HEK293 (cell line): ENCODE data around the gene KPTN.

Experiments
- AEBP2 ChIP-seq: fragments of 450-650 bp; formaldehyde crosslinking; IDR thresholded peaks from 2 replicates; pipeline ENCODE4 v1.5.1; 2016; ENCODE audit warnings: missing biosample characterization, missing genetic modification characterization, borderline replicate concordance
- BCL11A ChIP-seq: fragments of 450-650 bp; formaldehyde crosslinking; IDR thresholded peaks from 2 replicates; pipeline ENCODE4 v1.5.1; 2016; ENCODE audit warnings: low read depth, missing biosample characterization, missing genetic modification characterization
- BCL11B ChIP-seq: fragments of 450-650 bp; formaldehyde crosslinking; IDR thresholded peaks from 2 replicates; pipeline ENCODE4 v1.5.1; 2016; ENCODE audit warnings: low read depth, missing biosample characterization, missing genetic modification characterization
- EGR2 ChIP-seq: fragments of 450-650 bp; formaldehyde crosslinking; IDR thresholded peaks from 2 replicates; pipeline ENCODE4 v1.5.1; 2016; ENCODE audit warnings: low read depth, missing biosample characterization, missing genetic modification characterization
- GLIS2 ChIP-seq: fragments of 450-650 bp; formaldehyde crosslinking; IDR thresholded peaks from 2 replicates; pipeline ENCODE4 v1.5.1; 2016; ENCODE audit warnings: missing biosample characterization, missing genetic modification characterization
- HIC1 ChIP-seq: fragments of 450-650 bp; formaldehyde crosslinking; IDR thresholded peaks from 2 replicates; pipeline ENCODE4 v1.5.1; 2016; ENCODE audit warnings: missing biosample characterization, missing genetic modification characterization
- KLF7 ChIP-seq: fragments of 450-650 bp; formaldehyde crosslinking; IDR thresholded peaks from 2 replicates; pipeline ENCODE4 v1.5.1; 2016; ENCODE audit warnings: missing biosample characterization, missing genetic modification characterization, borderline replicate concordance
- KLF9 ChIP-seq: fragments of 450-650 bp; formaldehyde crosslinking; IDR thresholded peaks from 2 replicates; pipeline ENCODE4 v1.5.1; 2016; ENCODE audit warnings: missing biosample characterization, missing genetic modification characterization, low read depth
- PRDM1 ChIP-seq: fragments of 450-650 bp; formaldehyde crosslinking; IDR thresholded peaks from 2 replicates; pipeline ENCODE4; 2016; ENCODE audit warnings: missing biosample characterization, missing genetic modification characterization
- SETDB1 ChIP-seq: IDR thresholded peaks from one replicate; pipeline ENCODE4 v1.6.1; 2017; ENCODE audit warnings: mild to moderate bottlenecking, low read length, moderate library complexity, mixed read lengths; ENCODE audit not compliant: insufficient read length
- SP2 ChIP-seq: fragments of 450-650 bp; formaldehyde crosslinking; IDR thresholded peaks from 2 replicates; pipeline ENCODE4 v1.5.1; 2016; ENCODE audit warnings: missing biosample characterization, missing genetic modification characterization
- WT1 ChIP-seq: fragments of 450-650 bp; formaldehyde crosslinking; IDR thresholded peaks from 2 replicates; pipeline ENCODE4 v1.5.1; 2016; ENCODE audit warnings: missing biosample characterization, missing genetic modification characterization
- ZFHX2 ChIP-seq: fragments of 450-650 bp; formaldehyde crosslinking; conservative IDR thresholded peaks from 2 replicates; pipeline ENCODE4 v1.5.1; 2016; ENCODE audit warnings: missing biosample characterization, missing genetic modification characterization
- ZNF174 ChIP-seq: fragments of 450-650 bp; formaldehyde crosslinking; IDR thresholded peaks from 2 replicates; pipeline ENCODE4 v1.5.0; 2017; ENCODE audit warnings: missing biosample characterization, mild to moderate bottlenecking, missing genetic modification characterization
- ZNF26 ChIP-seq: fragments of 450-650 bp; formaldehyde crosslinking; IDR thresholded peaks from 2 replicates; pipeline ENCODE4 v1.5.1; 2016; ENCODE audit warnings: missing biosample characterization, missing genetic modification characterization
- ZNF280C ChIP-seq: fragments of 450-650 bp; formaldehyde crosslinking; IDR thresholded peaks from 2 replicates; pipeline ENCODE4 v1.5.1; 2016; ENCODE audit warnings: missing biosample characterization, missing genetic modification characterization
- ZNF324 ChIP-seq: fragments of 450-650 bp; formaldehyde crosslinking; IDR thresholded peaks from 2 replicates; pipeline ENCODE4 v1.5.1; 2016; ENCODE audit warnings: missing biosample characterization, missing genetic modification characterization
- ZNF341 ChIP-seq: fragments of 450-650 bp; formaldehyde crosslinking; IDR thresholded peaks from 2 replicates; pipeline ENCODE4; 2016; ENCODE audit warnings: low read depth, missing biosample characterization, missing genetic modification characterization
- ZNF416 ChIP-seq: fragments of 450-650 bp; formaldehyde crosslinking; IDR thresholded peaks from 2 replicates; pipeline ENCODE4 v1.5.1; 2016; ENCODE audit warnings: missing biosample characterization, missing genetic modification characterization
- ZNF488 ChIP-seq: fragments of 450-650 bp; formaldehyde crosslinking; IDR thresholded peaks from 2 replicates; pipeline ENCODE4 v1.5.1; 2016; ENCODE audit warnings: missing biosample characterization, missing genetic modification characterization
- ZNF501 ChIP-seq: fragments of 450-650 bp; formaldehyde crosslinking; IDR thresholded peaks from 2 replicates; pipeline ENCODE4 v1.5.1; 2016; ENCODE audit warnings: missing biosample characterization, missing genetic modification characterization
- ZNF521 ChIP-seq: fragments of 450-650 bp; formaldehyde crosslinking; IDR thresholded peaks from 2 replicates; pipeline ENCODE4 v1.5.1; 2017; ENCODE audit warnings: missing biosample characterization, mild to moderate bottlenecking, missing genetic modification characterization
- ZNF585B ChIP-seq: fragments of 450-650 bp; formaldehyde crosslinking; IDR thresholded peaks from 2 replicates; pipeline ENCODE4 v1.5.1; 2016; ENCODE audit warnings: missing biosample characterization, missing genetic modification characterization
- ZNF626 ChIP-seq: fragments of 450-650 bp; sonication (Bioruptor Pico); formaldehyde crosslinking; IDR thresholded peaks from 2 replicates; pipeline ENCODE4 v1.5.1; 2018; ENCODE audit warnings: missing biosample characterization, missing genetic modification characterization, inconsistent platforms
- ZNF639 ChIP-seq: fragments of 450-650 bp; formaldehyde crosslinking; IDR thresholded peaks from 2 replicates; pipeline ENCODE4 v1.5.1; 2016; ENCODE audit warnings: missing biosample characterization, missing genetic modification characterization
- ZNF670 ChIP-seq: fragments of 450-650 bp; formaldehyde crosslinking; IDR thresholded peaks from 2 replicates; pipeline ENCODE4 v1.5.1; 2016; ENCODE audit warnings: missing biosample characterization, missing genetic modification characterization, low read depth
- ZNF677 ChIP-seq: fragments of 450-650 bp; IDR thresholded peaks from 2 replicates; pipeline ENCODE4 v1.5.0; 2018; ENCODE audit warnings: missing biosample characterization, mild to moderate bottlenecking, missing genetic modification characterization, moderate library complexity
- ZNF776 ChIP-seq: fragments of 450-650 bp; formaldehyde crosslinking; IDR thresholded peaks from 2 replicates; pipeline ENCODE4 v1.5.0; 2017; ENCODE audit warnings: missing biosample characterization, missing genetic modification characterization, borderline replicate concordance
- ZNF777 ChIP-seq: fragments of 450-650 bp; formaldehyde crosslinking; IDR thresholded peaks from 2 replicates; pipeline ENCODE4 v1.5.1; 2017; ENCODE audit warnings: missing biosample characterization, missing genetic modification characterization, borderline replicate concordance
- ZNF843 ChIP-seq: fragments of 450-650 bp; formaldehyde crosslinking; IDR thresholded peaks from 2 replicates; pipeline ENCODE4 v1.5.1; 2016; ENCODE audit warnings: missing biosample characterization, missing genetic modification characterization
- ZSCAN16 ChIP-seq: fragments of 450-650 bp; formaldehyde crosslinking; IDR thresholded peaks from 2 replicates; pipeline ENCODE4 v1.5.1; 2016; ENCODE audit warnings: missing biosample characterization, missing genetic modification characterization

Gene KPTN

GRCh38 chr19:47514869-47515588 is 31.0 kb upstream of the KPTN start, which contains the start of gene NAPA (continued):
- TF ChIP-seq KLF9 (tag by site-specific recombination), result peak; percentile 92
- TF ChIP-seq ZNF677, result no peak
- no peak for TF ChIP-seq ZNF26
- TF ChIP-seq ZNF776 (tag by site-specific recombination), result no peak
- TF ChIP-seq KLF7 (tag by site-specific recombination), result peak; percentile 86; the same call in 1 of the 2 replicates
- no peak for TF ChIP-seq ZSCAN16 (tag by site-specific recombination)
- peak; percentile 95 for TF ChIP-seq ZFHX2 (tag by site-specific recombination)
- peak; percentile 75 for TF ChIP-seq PRDM1 (tag by site-specific recombination)
- no peak for TF ChIP-seq ZNF521
- TF ChIP-seq ZNF324 (tag by site-specific recombination), result peak; percentile 84; the same call in 1 of the 2 replicates
- no peak for TF ChIP-seq ZNF416 (tag by site-specific recombination)
- 0 out of 2 replicates have a peak, but pooled peaks have one; percentile 26 for TF ChIP-seq ZNF843 (tag by site-specific recombination)
- peak; percentile 91 for TF ChIP-seq EGR2 (tag by site-specific recombination)
- TF ChIP-seq ZNF174, result no peak
- peak; percentile 100 for TF ChIP-seq GLIS2
- 0 out of 2 replicates have a peak, but pooled peaks have one; percentile 16 for TF ChIP-seq ZNF501 (tag by site-specific recombination)
- 0 out of 2 replicates have a peak, but pooled peaks have one; percentile 12 for TF ChIP-seq WT1 (tag by site-specific recombination)
- TF ChIP-seq SP2 (tag by site-specific recombination), result peak; percentile 97
- peak; percentile 92 for TF ChIP-seq HIC1
- no peak for TF ChIP-seq ZNF777
- TF ChIP-seq ZNF585B (tag by site-specific recombination), result no peak
- no peak for TF ChIP-seq BCL11B (tag by site-specific recombination)
- no peak for TF ChIP-seq ZNF639 (tag by site-specific recombination)
- no peak for TF ChIP-seq SETDB1
- no peak for TF ChIP-seq AEBP2 (tag by site-specific recombination)
- TF ChIP-seq BCL11A (tag by site-specific recombination), result no peak
- TF ChIP-seq ZNF488 (tag by site-specific recombination), result no peak
- TF ChIP-seq ZNF341, result peak; percentile 20; the same call in 1 of the 2 replicates
- TF ChIP-seq ZNF626, result no peak
- TF ChIP-seq ZNF670 (tag by site-specific recombination), result no peak
- TF ChIP-seq ZNF280C (tag by site-specific recombination), result no peak
